DMS79 (cell line): ENCODE data around the gene PRKCA.

Source experiments
- DNase-seq: peaks from one replicate; lab custom pipeline; 2025; lab: John Stamatoyannopoulos, UW

PRKCA gene

GRCh38 chr17:66625311-66625767, 322.9 kb downstream of the PRKCA start:
- DNase-seq: no peak

DNA sequence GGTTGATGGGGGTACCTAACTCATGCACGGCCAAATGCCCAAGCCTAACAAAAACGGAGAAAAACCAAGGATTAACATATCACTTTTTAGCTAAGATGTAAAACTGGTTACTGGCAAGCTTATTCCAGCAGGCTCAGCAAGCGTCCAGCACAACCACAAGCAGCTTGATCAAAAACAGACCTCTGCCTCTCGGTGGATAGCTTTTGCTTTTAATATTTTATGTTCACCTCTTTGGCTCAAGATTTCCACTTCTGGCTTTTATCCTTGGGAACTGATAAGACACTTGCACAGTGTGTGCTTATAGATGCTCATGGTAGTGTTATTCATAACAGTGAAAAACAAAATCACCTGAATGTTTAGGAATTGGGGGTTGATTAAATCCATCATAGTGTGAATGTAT, 325.6 kb downstream of the PRKCA start:
- DNase-seq: no peak

- DNase-seq: no peak
Observed at GRCh38 chr17:66629762-66630161, 327.3 kb downstream of the PRKCA start.

- DNase-seq: no peak
Observed at GRCh38 chr17:66630379-66630778, 328.0 kb downstream of the PRKCA start.

DNA sequence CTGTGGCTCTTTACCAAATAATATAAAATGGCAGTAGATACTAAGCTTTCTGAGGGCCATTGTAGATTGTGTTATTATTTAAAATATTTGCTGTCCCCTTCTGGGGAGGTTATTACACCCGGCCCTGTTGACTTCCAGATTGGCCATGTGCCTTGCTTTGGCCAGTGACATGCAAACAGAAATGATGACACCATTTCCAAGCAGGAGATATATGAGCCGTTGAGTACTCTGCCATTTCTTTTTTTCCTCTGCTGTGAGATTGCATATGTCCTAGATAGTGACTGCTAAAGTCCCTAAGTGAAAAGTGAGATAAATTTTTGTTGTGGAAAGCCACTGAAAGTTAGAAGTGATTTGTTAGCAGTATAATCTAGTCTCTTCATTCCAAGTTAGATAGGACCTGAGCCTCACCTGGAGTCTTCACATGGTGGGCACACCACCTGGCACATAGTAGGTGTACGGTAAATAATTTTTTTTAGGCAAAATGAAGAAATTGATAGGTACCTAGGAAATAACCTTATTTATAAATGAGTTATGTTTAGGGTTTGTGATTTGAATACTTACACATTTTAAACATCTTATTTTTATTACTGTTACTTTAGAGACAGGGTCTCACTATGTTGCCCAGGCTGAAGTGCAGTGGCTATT, 328.5 kb downstream of the PRKCA start:
- no peak for DNase-seq

DNA sequence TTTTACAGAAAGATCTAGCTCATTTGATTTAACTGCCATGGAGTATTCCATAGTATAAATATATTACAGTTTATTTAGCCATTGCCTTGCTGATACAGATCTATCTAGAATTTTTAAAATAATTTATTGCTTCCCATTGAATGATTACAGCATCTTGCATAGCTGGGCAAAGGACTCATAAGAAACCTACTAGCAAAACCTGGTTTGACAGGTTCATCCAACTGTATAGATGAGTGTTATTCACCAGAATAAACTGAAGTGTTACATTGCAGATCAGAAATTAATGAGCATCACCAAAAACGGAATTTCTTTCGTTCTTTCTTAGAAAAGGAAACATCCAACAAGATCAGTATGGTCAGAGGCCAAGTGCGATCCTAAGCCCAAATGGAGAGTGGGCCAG, 330.3 kb downstream of the PRKCA start:
- no peak for DNase-seq

DNA sequence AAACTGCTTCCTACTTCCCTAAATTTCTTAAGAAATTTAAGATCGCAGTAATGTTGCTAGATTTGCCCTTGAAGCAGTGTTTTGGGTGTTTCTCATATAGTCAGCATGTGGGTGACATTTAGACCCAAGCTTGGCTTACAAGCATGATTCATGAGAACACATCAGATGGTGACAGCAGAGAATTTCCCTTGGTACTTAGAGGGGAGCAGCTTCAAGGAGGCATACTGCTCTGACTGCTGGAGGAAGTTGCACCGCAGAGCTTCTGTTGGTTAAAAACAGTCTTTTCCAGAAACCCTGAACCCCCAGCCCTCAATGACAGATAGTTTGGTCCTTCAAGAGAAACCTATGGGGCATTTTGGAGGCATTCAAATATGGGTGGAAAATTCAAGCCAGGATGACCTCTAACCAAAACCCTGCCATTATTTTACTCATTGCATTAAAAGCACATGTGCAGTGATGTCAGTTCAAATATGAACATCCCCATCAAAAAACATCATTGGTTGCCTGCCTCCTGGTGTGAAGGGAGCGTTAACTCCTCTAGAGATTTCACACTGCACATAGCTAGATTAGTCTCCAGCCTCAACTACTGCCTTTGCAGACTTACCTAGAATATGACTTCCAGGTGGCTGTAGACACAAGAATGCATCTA, 331.0 kb downstream of the PRKCA start:
- no peak for DNase-seq

GRCh38 chr17:66634193-66634592, 331.8 kb downstream of the PRKCA start:
- DNase-seq: no peak

- DNase-seq: no peak
Observed at GRCh38 chr17:66635386-66636045, 333.1 kb downstream of the PRKCA start.

DNA sequence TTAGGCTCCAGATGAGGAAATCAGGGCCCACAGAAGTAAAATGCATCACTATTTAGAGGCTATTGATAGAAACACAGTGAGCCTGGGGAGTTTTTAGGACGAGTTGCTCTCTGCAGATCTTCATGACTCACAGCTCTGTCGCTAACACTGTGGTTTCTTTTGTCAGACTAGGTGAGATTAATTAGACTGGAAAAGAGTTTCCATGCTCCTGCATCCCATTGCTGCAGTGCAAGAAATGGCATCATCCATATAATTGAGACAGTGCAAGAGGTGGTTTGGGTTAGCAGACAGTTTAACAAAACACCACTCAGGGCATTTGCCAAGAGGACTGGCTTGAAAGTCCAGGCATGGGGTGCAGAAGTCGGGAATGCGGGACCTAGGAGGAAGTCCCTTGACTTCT, 333.7 kb downstream of the PRKCA start:
- no peak for DNase-seq

DNA sequence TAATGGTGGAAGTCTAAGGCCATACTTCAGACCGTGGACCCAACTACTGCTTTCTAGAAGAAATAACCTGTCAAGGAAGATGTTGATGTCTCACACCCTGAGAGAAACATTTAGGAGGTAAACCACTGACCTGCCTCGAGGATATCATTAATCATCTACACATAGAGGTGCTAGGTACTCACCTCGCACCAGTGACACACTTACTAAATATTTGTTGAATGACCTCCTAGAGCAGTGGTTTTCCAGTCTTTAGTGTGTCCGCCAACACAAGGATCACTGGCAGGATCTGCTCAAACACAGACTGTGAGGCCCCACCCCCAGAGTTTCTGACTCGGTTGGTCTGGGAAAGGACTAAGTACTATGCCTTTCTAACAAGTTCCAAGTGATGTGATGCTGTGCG, 335.1 kb downstream of the PRKCA start:
- no peak for DNase-seq

DNA sequence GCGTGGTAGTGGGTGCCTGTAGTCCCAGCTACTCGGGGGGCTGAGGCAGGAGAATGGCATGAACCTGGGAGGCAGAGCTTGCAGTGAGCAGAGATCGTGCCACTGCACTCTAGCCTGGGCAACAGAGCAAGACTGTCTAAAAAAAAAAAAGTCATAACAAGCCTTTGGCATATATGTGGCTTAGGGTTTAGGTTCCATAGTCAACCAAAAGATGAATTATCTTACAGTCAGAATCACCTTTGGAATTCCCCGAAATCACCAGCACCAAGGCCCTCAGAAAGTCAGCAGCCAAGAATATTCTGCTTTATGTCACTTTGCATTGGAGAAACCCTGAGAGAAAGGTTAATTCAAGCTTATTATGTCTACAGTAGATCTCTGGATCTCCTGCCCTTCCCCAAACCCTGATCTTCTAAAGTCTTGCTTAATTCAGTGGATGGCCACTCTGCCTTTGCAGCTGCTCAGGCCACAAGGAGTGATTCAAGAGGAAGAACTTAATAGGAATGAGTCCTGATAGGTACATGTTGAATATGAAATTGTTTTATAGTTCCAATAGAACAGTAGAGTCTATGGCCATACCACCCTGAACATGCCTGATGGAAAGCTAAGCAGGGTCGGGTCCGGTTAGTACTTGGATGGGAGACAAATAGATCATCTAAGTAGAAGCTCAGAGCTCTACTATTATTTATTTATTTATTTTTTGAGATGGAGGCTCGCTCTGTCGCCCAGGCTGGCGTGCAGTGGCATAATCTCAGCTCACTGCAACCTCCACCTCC, 336.5 kb downstream of the PRKCA start:
- no peak for DNase-seq

DNA sequence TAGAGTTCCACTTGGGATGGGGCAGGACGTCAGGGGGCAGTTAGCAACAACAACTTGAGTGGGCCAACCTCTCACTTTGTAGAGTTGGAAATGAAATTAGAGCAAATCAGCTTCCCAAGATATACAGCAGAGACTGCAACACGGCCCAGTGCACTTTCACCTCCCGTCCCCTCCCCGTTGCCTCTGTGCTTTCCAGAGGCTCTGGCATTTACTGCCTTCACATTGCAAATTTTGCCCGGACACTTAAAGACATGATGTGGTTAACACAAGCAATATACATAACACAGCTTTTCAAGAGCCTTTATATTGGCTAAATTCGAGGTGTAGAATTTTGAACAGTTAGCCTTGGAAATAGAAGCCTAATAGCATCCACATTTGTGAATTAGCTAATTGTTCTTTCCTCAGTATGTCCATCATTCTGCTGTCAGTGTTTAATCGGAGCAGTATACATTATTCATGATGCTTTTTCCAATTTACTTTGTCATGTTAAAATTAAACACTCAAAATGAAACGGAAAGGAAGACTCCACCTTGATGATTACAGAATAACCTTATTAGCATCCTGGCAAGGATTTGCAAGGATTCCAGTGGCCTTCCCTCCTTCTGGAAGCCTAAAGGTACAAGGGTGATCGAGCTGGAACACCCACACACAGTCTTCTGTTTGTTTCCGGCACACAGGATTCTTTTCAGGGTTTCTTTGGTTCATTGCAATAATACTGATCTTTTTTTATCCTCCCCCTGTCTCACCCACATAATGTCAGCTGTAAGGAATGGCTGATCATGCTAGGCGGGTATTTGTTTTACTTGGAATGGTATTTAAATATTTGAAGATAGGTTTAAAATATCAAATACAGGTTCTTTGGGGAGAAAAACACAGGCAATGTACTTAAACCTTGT, 341.6 kb downstream of the PRKCA start:
- DNase-seq: no peak

- no peak for DNase-seq
Observed at GRCh38 chr17:66645259-66645658, 342.8 kb downstream of the PRKCA start.

DNA sequence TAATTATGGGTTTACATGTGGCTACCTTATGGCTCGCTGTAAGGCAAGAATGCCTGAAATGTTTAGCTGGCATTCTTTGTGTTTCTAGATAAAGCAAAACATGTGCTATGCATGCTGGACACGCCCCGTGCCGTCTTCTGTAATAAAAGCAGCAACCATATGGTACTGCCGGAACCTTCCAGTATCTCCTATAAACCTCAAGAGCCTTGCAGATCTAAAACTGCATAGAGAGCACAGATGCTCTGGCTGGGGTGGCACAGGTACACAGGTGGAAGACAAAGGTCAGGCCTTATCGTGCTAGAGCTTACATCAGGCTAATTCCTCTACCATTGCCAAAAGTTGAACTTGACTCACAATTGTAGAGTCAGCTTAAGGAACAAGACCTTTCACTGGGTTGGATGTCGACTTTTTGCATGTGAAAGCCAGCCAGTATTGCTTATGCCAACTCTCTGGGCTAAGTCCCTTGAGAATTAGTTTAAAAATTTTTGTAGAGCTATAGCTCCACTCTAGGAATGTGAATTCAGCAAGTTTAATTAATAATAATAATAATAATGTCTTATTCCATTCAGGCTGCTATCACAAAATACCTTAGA, 345.1 kb downstream of the PRKCA start:
- no peak for DNase-seq

DNA sequence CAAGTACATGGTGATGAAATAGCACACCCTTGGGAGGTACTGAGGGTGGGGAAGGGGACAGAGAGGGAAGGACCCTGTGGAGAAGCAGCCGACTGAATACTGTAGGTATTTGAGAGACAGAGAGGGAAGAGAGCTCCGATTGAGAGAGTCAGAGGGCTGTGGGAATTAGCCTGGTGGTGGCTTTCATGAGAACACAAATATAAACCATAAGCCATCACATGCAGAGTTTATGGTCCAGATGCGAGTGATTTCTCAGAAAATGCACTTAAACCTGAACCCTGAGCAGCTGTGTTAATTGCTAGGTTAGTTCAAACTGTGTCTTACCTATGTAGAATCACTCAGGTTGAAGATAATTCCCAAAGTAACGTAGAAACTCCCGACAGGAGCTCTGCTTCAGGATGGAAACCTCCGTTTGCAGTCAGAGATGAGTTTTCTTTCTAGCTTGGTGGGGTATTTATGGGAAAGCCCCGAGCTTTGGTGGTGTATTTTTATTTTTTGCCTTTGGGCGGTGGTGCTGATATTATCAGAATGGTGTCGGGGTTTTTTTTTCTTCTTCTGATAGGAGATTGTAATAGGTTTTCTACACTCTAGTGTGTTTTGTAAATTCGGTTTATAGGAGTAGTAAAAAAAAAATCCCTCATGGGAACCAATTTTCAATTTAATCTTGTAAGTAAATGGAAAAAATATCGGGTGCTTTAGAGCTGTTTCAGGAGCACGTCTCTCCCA, 347.6 kb downstream of the PRKCA start:
- no peak for DNase-seq

- no peak for DNase-seq
Observed at GRCh38 chr17:66650544-66650877, 348.1 kb downstream of the PRKCA start.

DNA sequence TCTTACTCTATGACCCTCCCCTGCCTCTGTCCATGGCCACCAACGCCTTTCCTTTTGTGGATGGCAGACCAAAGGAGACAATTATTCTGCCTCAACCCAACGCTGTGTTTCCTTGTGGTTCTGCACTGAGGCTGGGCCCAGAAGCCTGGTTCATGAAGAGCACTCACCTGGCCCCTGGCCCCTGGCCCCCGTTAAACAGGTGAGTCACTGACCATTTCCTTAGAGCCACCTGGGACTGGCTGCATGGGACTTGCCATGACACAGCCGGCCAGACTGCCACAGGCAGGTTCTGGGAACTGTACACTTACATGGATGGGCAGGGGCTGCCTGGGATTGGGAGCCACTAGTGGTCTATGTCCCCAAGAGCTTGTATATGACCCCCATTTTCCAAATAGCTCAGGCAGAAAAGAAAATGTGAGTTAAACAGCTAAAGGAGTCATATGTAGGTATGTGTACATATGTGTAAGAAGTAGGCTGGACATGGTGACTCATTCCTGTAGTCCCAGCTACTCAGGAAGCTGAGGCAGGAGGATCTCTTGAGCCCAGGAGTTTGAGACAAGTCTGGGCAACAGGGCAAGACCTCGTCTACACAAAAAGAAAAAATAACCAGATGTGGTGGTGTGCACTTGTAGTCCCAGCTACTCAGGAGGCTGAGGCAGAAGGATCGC, 350.6 kb downstream of the PRKCA start:
- DNase-seq: no peak

- DNase-seq: no peak
Observed at GRCh38 chr17:66654106-66654740, 351.8 kb downstream of the PRKCA start.

DNA sequence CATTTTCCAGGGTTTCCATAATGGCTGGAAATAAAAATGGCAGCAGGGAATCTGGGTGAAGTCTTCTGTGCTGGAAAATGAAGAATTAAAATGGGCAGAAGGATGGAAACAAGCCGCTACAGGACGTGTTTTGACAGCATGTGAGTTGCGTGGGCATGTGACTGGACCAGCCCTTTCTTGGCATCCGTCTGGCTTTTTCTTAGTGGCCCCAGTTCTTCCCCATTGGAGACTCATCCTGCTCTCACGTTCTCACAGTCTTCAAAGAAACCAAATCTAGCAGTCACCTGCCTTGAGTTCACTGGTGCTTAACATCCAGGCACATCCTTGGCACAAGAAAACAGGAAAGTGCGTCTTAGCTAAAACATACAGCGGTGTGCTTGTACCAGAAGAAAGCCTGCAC, 352.4 kb downstream of the PRKCA start:
- no peak for DNase-seq
